ENCODE results near the gene IP6K3.

GRCh38 chr6:33677689-33678088 lies 69.0 kb downstream of the IP6K3 start:
- TF ChIP-seq CTCF (IDR thresholded peaks at IDR 0.05) (no peak), POLR2A (IDR thresholded peaks at IDR 0.05) (no peak)

All from testis (tissue), 2 donors.